Lower leg skin (tissue), 4 donors: ENCODE data around the gene DDX51. TPM values are rescaled to one million over a fixed set of nuclear protein-coding genes. Genes with fewer than 3 reads are reported as not detected.

ENCODE experiments used
- DNase-seq, 2 donors: peaks; one replicate each; pipeline ENCODE4 v3.0.0-alpha.2; 2019; ENCODE audit warnings: low spot score in 2 of 2
- H3K4me3 ChIP-seq: fragments of 200-600 bp; sonication (generic); 2 replicates; pipeline ENCODE4 v1.5.1; 2017; ENCODE audit warnings: mild to moderate bottlenecking, low read depth; ENCODE audit not compliant: poor library complexity, severe bottlenecking
- CTCF ChIP-seq, 3 donors: fragments of 450-650 bp; IDR thresholded peaks; one replicate each; pipeline ENCODE4 v1.5.1; 2016; ENCODE audit warnings: antibody characterized with exemption in 3 of 3, mild to moderate bottlenecking in 3 of 3, moderate library complexity in 2 of 3
- POLR2A ChIP-seq, 2 donors: fragments of 450-650 bp; IDR thresholded peaks; one replicate each; pipeline ENCODE4 v1.6.1; 2016 to 2017; ENCODE audit warnings: antibody characterized with exemption in 2 of 2, mild to moderate bottlenecking in 1 of 2, moderate library complexity in 1 of 2
- WGBS, 2 donors: methylation state at CpG; one replicate each; pipeline ENCODE4 v1.1.5; 2018; 5-methylcytosine and 5-hydroxymethylcytosine counted together
- intact Hi-C: fragments of 100-400 bp; cut with DNase I; formaldehyde crosslinking; loops from one replicate; pipeline ENCODE4 v1.15.0; 2023; ENCODE audit warnings: low total_unique reads
- total RNA-seq, 4 donors: library from RNA; depleted of rRNA; stranded (reverse); fragments of >200 nt; gene quantifications; one replicate each; pipeline ENCODE4 v1.1.0, GENCODE V29; 2016

Gene DDX51
- total RNA-seq, 4 donors from 2014 or later: 11.1 to 31.8 (median 19.2) TPM

- no peak for DNase-seq
- intact Hi-C loops: no loop called here
- no peak overlapping the region for H3K4me3 ChIP-seq
- TF ChIP-seq POLR2A (IDR thresholded peaks at IDR 0.05) (no peak), CTCF (IDR thresholded peaks at IDR 0.05) (no peak)
- 55 to 61% methylated on average over 24 of the region's 24 CpGs for WGBS, 2 donors
Observed at GRCh38 chr12:132186208-132186856, 42.2 kb upstream of the DDX51 start.

GRCh38 chr12:132185705-132186104 lies 41.6 kb upstream of the DDX51 start:
- 69 to 78% methylated on average over 16 of the region's 16 CpGs for WGBS, 2 donors
- TF ChIP-seq CTCF (IDR thresholded peaks at IDR 0.05): no peak
- no peak for TF ChIP-seq POLR2A (IDR thresholded peaks at IDR 0.05)
- no peak overlapping the region for H3K4me3 ChIP-seq
- DNase-seq: no peak
- intact Hi-C loops: no loop called here

- DNase-seq: no peak
- intact Hi-C loops: no loop called here
- H3K4me3 ChIP-seq: no peak overlapping the region
- 80 to 85% methylated on average over 10 of the region's 10 CpGs for WGBS, 2 donors
- no peak for TF ChIP-seq POLR2A (IDR thresholded peaks at IDR 0.05)
- TF ChIP-seq CTCF (IDR thresholded peaks at IDR 0.05): no peak
Observed at GRCh38 chr12:132182711-132183365, 38.7 kb upstream of the DDX51 start.

GRCh38 chr12:132182206-132182710 lies 38.1 kb upstream of the DDX51 start:
- WGBS, 2 donors: 87 to 93% methylated on average over 21 of the region's 21 CpGs
- H3K4me3 ChIP-seq: no peak overlapping the region
- no peak for TF ChIP-seq CTCF (IDR thresholded peaks at IDR 0.05)
- no peak for TF ChIP-seq POLR2A (IDR thresholded peaks at IDR 0.05)
- intact Hi-C loops: no loop called here
- DNase-seq: no peak

- 68 to 74% methylated on average over 25 to 33 of the region's 33 CpGs for WGBS, 2 donors
- intact Hi-C loops: no loop called here
- TF ChIP-seq CTCF (IDR thresholded peaks at IDR 0.05) (no peak), POLR2A (IDR thresholded peaks at IDR 0.05) (no peak)
- no peak for DNase-seq
- no peak overlapping the region for H3K4me3 ChIP-seq
Observed at GRCh38 chr12:132181570-132182200, 37.6 kb upstream of the DDX51 start.
